GM12865 (cell line): Measurements from ENCODE around the gene OR2T6.
A peak's percentile ranks its signal among the peaks of the same experiment; 100 is the strongest.

Experiments
- DNase-seq: peaks from one replicate; pipeline ENCODE4 v3.0.0; 2010; ENCODE audit warnings: low read depth
- H3K4me3 ChIP-seq: 2 replicates; pipeline ENCODE4 v1.5.1; 2011; ENCODE audit warnings: mild to moderate bottlenecking, low read depth, low read length, control low read depth
- CTCF ChIP-seq: IDR thresholded peaks from 2 replicates; pipeline ENCODE4 v1.5.1; 2011; ENCODE audit warnings: low read length, control low read depth, low read depth, inconsistent platforms; ENCODE audit not compliant: insufficient read depth; ENCODE audit errors: missing control alignments

The OR2T6 gene

GRCh38 chr1:248375446-248375845 is at the start of gene OR2T6:
Gene OR2T6 (plus strand): TSS chr1:248375746. CDS start chr1:248387609, 11,863 bp downstream.
- no peak within 1 kb of the TSS for H3K4me3 ChIP-seq
- DNase-seq: no peak
- no peak for TF ChIP-seq CTCF

GRCh38 chr1:248343451-248343850 is 32.1 kb upstream of the OR2T6 start:
- no peak for DNase-seq
- no peak overlapping the region for H3K4me3 ChIP-seq
- TF ChIP-seq CTCF: no peak

- H3K4me3 ChIP-seq: no peak within 1 kb of the TSS
- TF ChIP-seq CTCF: no peak
- DNase-seq: no peak
Observed at GRCh38 chr1:248348475-248348874, 27.1 kb upstream of the OR2T6 start, which contains the start of gene OR14C36. Gene OR14C36 (plus strand): TSS chr1:248348775. CDS start chr1:248348775, 0 bp downstream.

GRCh38 chr1:248359415-248359814 is 16.1 kb upstream of the OR2T6 start:
- H3K4me3 ChIP-seq: no peak overlapping the region
- DNase-seq: no peak
- TF ChIP-seq CTCF: no peak

GRCh38 chr1:248361121-248361715 is 14.3 kb upstream of the OR2T6 start, which contains the start of gene OR2T4:
Gene OR2T4 (plus strand): TSS chr1:248361665. CDS start chr1:248361665, 0 bp downstream.
- no peak for TF ChIP-seq CTCF
- no peak for DNase-seq
- H3K4me3 ChIP-seq: no peak within 1 kb of the TSS

- no peak for TF ChIP-seq CTCF
- no peak for DNase-seq
- no peak overlapping the region for H3K4me3 ChIP-seq
Observed at GRCh38 chr1:248366609-248367008, 8.9 kb upstream of the OR2T6 start.

GRCh38 chr1:248372394-248372793 is 3.2 kb upstream of the OR2T6 start:
- no peak for TF ChIP-seq CTCF
- H3K4me3 ChIP-seq: no peak overlapping the region
- peak; percentile 27 for DNase-seq
